IPS-18a (cell line): ENCODE data around the gene ARHGEF26.

ENCODE experiments used
- H3K27ac ChIP-seq: one replicate; pipeline ENCODE4 v1.5.1; 2013; ENCODE audit warnings: low read length
- H3K27me3 ChIP-seq: one replicate; pipeline ENCODE4 v1.6.1; 2013; ENCODE audit warnings: mild to moderate bottlenecking, low read length; ENCODE audit not compliant: control insufficient read depth, insufficient read depth
- H3K36me3 ChIP-seq: one replicate; pipeline ENCODE4 v1.6.1; 2013; ENCODE audit warnings: low read depth, low read length; ENCODE audit not compliant: control insufficient read depth
- H3K4me1 ChIP-seq: one replicate; pipeline ENCODE4 v1.6.1; 2013; ENCODE audit warnings: low read depth, low read length; ENCODE audit not compliant: control insufficient read depth
- H3K4me3 ChIP-seq: one replicate; pipeline ENCODE4 v1.5.1; 2013; ENCODE audit warnings: low read length
- H3K9ac ChIP-seq: one replicate; pipeline ENCODE4 v1.6.1; 2013; ENCODE audit warnings: mild to moderate bottlenecking, low read length, moderate library complexity
- H3K9me3 ChIP-seq: one replicate; pipeline ENCODE4 v1.6.1; 2013; ENCODE audit warnings: low read depth, low read length; ENCODE audit not compliant: control insufficient read depth

ARHGEF26 gene

DNA sequence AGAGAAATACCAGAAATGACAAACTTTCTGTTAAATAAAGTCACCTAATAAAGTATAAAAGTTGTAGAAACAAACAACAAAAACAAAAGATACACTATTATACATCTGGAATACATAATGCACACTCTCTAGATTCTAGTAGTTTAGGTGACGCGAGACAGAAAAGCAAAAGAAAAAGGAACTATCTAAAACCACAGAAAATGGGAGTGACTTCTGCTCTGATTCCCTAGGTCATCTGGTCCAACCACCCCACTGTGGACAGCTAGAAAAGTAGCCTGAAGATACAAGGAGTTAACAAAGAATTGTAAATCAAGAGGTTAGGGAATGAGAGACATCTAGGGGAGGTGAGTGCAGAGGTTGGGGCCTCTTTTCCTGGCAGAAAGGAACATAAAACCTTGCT is 164.0 kb downstream of the ARHGEF26 start:
- Histone ChIP-seq H3K36me3 (peaks cover 91% of the 10 kb centered on the region), H3K9me3 (no peaks in the 10 kb centered on the region), H3K4me1 (no peaks in the 10 kb centered on the region)

GRCh38 chr3:154290187-154290586 is 169.0 kb downstream of the ARHGEF26 start:
- no peaks in the 10 kb centered on the region for H3K4me1 ChIP-seq
- H3K27ac ChIP-seq: no peak overlapping the region
- no peak overlapping the region for H3K9ac ChIP-seq
- H3K36me3 ChIP-seq: peaks cover 86% of the 10 kb centered on the region
- H3K4me3 ChIP-seq: no peak overlapping the region
- H3K27me3 ChIP-seq: no peaks in the 10 kb centered on the region
- no peaks in the 10 kb centered on the region for H3K9me3 ChIP-seq

More for the DNA sequence above, 164.0 kb downstream of the ARHGEF26 start:
- Histone ChIP-seq H3K4me3 (no peak overlapping the region), H3K27me3 (no peaks in the 10 kb centered on the region), H3K27ac (no peak overlapping the region), H3K9ac (no peak overlapping the region)

DNA sequence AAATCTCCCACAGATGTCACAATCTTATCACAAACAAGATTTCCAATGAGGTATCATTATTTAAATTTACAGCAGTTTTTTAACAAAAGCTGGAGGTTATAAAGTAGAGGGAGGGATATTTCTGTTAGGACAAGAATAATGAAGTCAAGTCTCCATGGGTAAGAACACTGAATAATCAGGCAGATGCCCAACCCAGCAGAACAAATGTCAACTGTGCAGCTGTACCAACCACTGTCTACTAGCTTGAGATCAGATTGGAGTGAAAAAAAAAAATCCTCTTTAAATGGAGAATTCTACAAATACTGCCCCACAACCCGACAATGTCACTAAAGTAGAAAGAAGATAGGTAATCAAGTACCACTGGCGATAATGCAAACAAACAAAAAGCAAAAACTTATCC is 172.8 kb downstream of the ARHGEF26 start:
- H3K27me3 ChIP-seq: no peaks in the 10 kb centered on the region
- no peak overlapping the region for H3K4me3 ChIP-seq
- no peaks in the 10 kb centered on the region for H3K4me1 ChIP-seq
- H3K36me3 ChIP-seq: peaks cover 78% of the 10 kb centered on the region
- no peaks in the 10 kb centered on the region for H3K9me3 ChIP-seq
- H3K9ac ChIP-seq: no peak overlapping the region
- no peak overlapping the region for H3K27ac ChIP-seq

DNA sequence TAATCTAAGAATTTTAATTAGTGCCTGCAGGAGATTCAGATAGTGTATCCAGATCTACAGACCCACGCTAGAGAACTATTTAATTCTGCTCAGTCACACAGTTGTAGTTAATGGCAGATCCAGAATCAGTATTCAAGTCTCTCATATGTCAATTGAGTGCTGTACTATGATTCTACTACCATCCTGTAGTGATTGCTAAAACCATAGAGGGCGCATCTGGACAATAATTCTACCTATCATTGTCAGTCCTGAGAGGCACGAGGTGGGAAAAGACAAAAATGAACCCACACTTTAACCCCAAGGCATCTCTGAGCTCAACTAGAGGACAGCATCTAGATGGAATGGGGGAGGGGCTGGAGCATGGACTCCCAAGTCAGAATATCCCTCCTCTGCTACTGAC is 180.4 kb downstream of the ARHGEF26 start:
- no peak overlapping the region for H3K9ac ChIP-seq
- H3K27ac ChIP-seq: no peak overlapping the region
- H3K36me3 ChIP-seq: peaks cover 86% of the 10 kb centered on the region
- H3K27me3 ChIP-seq: no peaks in the 10 kb centered on the region
- H3K4me3 ChIP-seq: no peak overlapping the region
- no peaks in the 10 kb centered on the region for H3K9me3 ChIP-seq
- H3K4me1 ChIP-seq: no peaks in the 10 kb centered on the region

GRCh38 chr3:154304116-154304786 is 183.1 kb downstream of the ARHGEF26 start:
- Histone ChIP-seq H3K36me3 (peaks cover 94% of the 10 kb centered on the region), H3K9ac (no peak overlapping the region), H3K4me1 (no peaks in the 10 kb centered on the region), H3K27ac (no peak overlapping the region), H3K27me3 (no peaks in the 10 kb centered on the region), H3K4me3 (no peak overlapping the region), H3K9me3 (no peaks in the 10 kb centered on the region)

DNA sequence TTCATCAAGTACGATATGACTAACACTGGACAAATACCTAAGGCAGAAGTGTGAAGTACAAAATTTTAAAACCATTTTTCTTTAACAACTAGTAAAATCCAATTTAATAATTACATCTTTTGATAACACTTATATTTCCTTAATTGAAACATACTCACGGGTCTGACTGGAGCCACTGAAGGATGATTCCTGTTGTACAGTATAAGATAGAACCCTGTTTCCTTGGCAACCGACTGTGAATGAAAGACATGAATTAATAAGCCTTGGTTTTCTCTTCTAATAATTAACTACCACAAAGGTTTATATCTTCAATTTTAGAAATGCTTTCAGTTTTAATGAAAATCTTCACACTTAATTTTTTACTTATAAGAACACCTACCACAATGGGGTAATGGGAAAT is 183.7 kb downstream of the ARHGEF26 start:
- Histone ChIP-seq H3K4me1 (no peaks in the 10 kb centered on the region), H3K27me3 (no peaks in the 10 kb centered on the region), H3K9me3 (no peaks in the 10 kb centered on the region), H3K36me3 (peaks cover 95% of the 10 kb centered on the region), H3K4me3 (no peak overlapping the region), H3K27ac (no peak overlapping the region), H3K9ac (no peak overlapping the region)

DNA sequence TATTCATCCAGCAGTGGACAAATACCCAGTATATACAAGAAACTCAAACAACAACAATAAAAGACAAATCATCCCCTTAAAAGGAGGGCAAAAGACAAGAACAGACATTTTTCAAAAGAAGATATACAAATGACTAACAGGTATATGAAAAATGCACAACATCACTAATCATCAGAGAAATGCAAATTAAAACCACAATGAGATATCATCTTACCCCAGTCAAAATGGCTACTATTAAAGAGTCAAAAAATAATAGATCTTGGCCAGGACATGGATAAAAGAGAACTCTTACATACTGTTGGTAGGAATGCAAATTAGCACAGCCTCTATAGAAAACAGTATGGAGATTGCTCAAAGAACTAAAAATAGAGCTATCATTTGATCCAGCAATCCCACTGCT is 186.2 kb downstream of the ARHGEF26 start:
- no peak overlapping the region for H3K4me3 ChIP-seq
- H3K36me3 ChIP-seq: peaks cover 84% of the 10 kb centered on the region
- no peaks in the 10 kb centered on the region for H3K27me3 ChIP-seq
- H3K9ac ChIP-seq: no peak overlapping the region
- no peak overlapping the region for H3K27ac ChIP-seq
- no peaks in the 10 kb centered on the region for H3K4me1 ChIP-seq
- no peaks in the 10 kb centered on the region for H3K9me3 ChIP-seq
